IMR-90 (cell line): ENCODE results near the gene PHKA1. TPM values are rescaled to one million over a fixed set of nuclear protein-coding genes. Genes with fewer than 3 reads are reported as not detected.

Source experiments
- ATAC-seq: fragments of 200-7000 bp; cut with Tn5 transposase; 2 replicates; pipeline ENCODE4 v1.9.1; 2020; ENCODE audit warnings: low read depth, mild to moderate bottlenecking, moderate library complexity
- BruUV-seq: library from RNA; stranded (reverse); fragments of 400-500 nt; replicated peaks from 2 replicates; lab custom pipeline; 2021; lab: Mats Ljungman, UMichigan
- CTCF ChIA-PET: fragments of 300-600 bp; formaldehyde crosslinking; extraction: SDS; loops from one replicate; lab custom pipeline; 2021; ENCODE audit warnings: antibody characterized with exemption; lab: Yijun Ruan, JAX
- POLR2A ChIA-PET: fragments of 300-600 bp; sonication (Branson Sonifier 250); formaldehyde crosslinking; loops from one replicate; lab custom pipeline; 2022; ENCODE audit warnings: antibody characterized with exemption; ENCODE audit not compliant: unreplicated experiment; lab: Charles Lee
- DNase-seq: peaks from one replicate; pipeline ENCODE4 v3.0.0; 2013
- H2AFZ ChIP-seq: replicated peaks from 2 replicates; pipeline ENCODE3; 2013; ENCODE audit warnings: low read length, mild to moderate bottlenecking; ENCODE audit not compliant: poor library complexity
- H2AK5ac ChIP-seq: 2 replicates; pipeline ENCODE4 v1.6.1; 2013; ENCODE audit warnings: low read depth, low read length, inconsistent platforms
- H2AK9ac ChIP-seq: replicated peaks from 2 replicates; pipeline ENCODE3; 2013; ENCODE audit warnings: mild to moderate bottlenecking, low read depth, low read length, moderate library complexity; ENCODE audit not compliant: poor library complexity
- H2BK120ac ChIP-seq: 2 replicates; pipeline ENCODE4 v1.6.1; 2013; ENCODE audit warnings: low read depth, low read length, inconsistent platforms
- H2BK15ac ChIP-seq: 3 replicates; pipeline ENCODE4 v1.6.1; 2013; ENCODE audit warnings: low read depth, low read length, inconsistent platforms
- H2BK20ac ChIP-seq: 2 replicates; pipeline ENCODE4 v1.6.1; 2013; ENCODE audit warnings: low read depth, mild to moderate bottlenecking, inconsistent platforms, low read length, moderate library complexity
- H2BK5ac ChIP-seq: 2 replicates; pipeline ENCODE4 v1.6.1; 2013; ENCODE audit warnings: mild to moderate bottlenecking, low read depth, low read length, inconsistent platforms; ENCODE audit not compliant: poor library complexity, severe bottlenecking
- H3K14ac ChIP-seq: replicated peaks from 2 replicates; pipeline ENCODE4 v1.6.1; 2013; ENCODE audit warnings: low read depth, low read length, inconsistent platforms
- H3K18ac ChIP-seq: 2 replicates; pipeline ENCODE4 v1.6.1; 2013; ENCODE audit warnings: low read depth, low read length, control low read depth
- H3K23ac ChIP-seq: 2 replicates; pipeline ENCODE4 v1.6.1; 2013; ENCODE audit warnings: low read depth, low read length, inconsistent platforms
- H3K27ac ChIP-seq: 2 replicates; pipeline ENCODE4 v1.5.1; 2013; ENCODE audit warnings: mild to moderate bottlenecking, control low read depth, low read length; ENCODE audit not compliant: insufficient read depth
- H3K27me3 ChIP-seq: 2 replicates; pipeline ENCODE4 v1.6.1; 2013; ENCODE audit warnings: low read length; ENCODE audit not compliant: control insufficient read depth, insufficient read depth
- H3K36me3 ChIP-seq: 2 replicates; pipeline ENCODE4 v1.6.1; 2013; ENCODE audit warnings: low read length, mixed read lengths; ENCODE audit not compliant: control insufficient read depth, insufficient read depth
- H3K4ac ChIP-seq: 2 replicates; pipeline ENCODE4 v1.6.1; 2013; ENCODE audit warnings: low read depth, low read length, inconsistent platforms
- H3K4me1 ChIP-seq: 2 replicates; pipeline ENCODE4 v1.6.1; 2013; ENCODE audit warnings: low read length, mixed read lengths; ENCODE audit not compliant: control insufficient read depth, insufficient read depth
- H3K4me2 ChIP-seq: 2 replicates; pipeline ENCODE4 v1.6.1; 2013; ENCODE audit warnings: low read depth, mild to moderate bottlenecking, control low read depth, low read length, moderate library complexity
- H3K4me3 ChIP-seq: 2 replicates; pipeline ENCODE4 v1.5.1; 2013; ENCODE audit warnings: low read depth, mild to moderate bottlenecking, control low read depth, low read length, moderate library complexity; ENCODE audit not compliant: insufficient read depth
- H3K56ac ChIP-seq: 2 replicates; pipeline ENCODE4 v1.6.1; 2013; ENCODE audit warnings: low read length, inconsistent platforms; ENCODE audit not compliant: insufficient read depth; ENCODE audit errors: extremely low read depth
- H3K79me1 ChIP-seq, 2 experiments: 2 replicates each; pipeline ENCODE4 v1.6.1; 2013; ENCODE audit warnings: low read length in 2 of 2, inconsistent platforms in 1 of 2, low read depth in 1 of 2
- H3K9ac ChIP-seq: 2 replicates; pipeline ENCODE4 v1.6.1; 2013; ENCODE audit warnings: low read depth, low read length, control low read depth
- H3K9me1 ChIP-seq: 2 replicates; pipeline ENCODE4 v1.6.1; 2013; ENCODE audit warnings: low read length, inconsistent platforms; ENCODE audit not compliant: insufficient read depth
- H3K9me3 ChIP-seq: 2 replicates; pipeline ENCODE4 v1.6.1; 2013; ENCODE audit warnings: low read length; ENCODE audit not compliant: control insufficient read depth, insufficient read depth
- H4K20me1 ChIP-seq: 2 replicates; pipeline ENCODE4 v1.6.1; 2013; ENCODE audit warnings: low read length, inconsistent platforms; ENCODE audit not compliant: insufficient read depth
- H4K5ac ChIP-seq: 2 replicates; pipeline ENCODE4 v1.6.1; 2013; ENCODE audit warnings: mild to moderate bottlenecking, low read depth, low read length, control low read depth
- H4K8ac ChIP-seq, 2 experiments: 2 replicates each; pipeline ENCODE4 v1.6.1; 2013; ENCODE audit warnings: low read depth in 2 of 2, low read length in 2 of 2, control low read depth in 1 of 2, inconsistent platforms in 1 of 2
- H4K91ac ChIP-seq: 2 replicates; pipeline ENCODE4 v1.6.1; 2013; ENCODE audit warnings: low read depth, low read length, inconsistent platforms; ENCODE audit not compliant: insufficient read depth
- BHLHE40 ChIP-seq: fragments of 150-350 bp; IDR thresholded peaks from 2 replicates; pipeline ENCODE4 v1.6.1; 2016; ENCODE audit warnings: mild to moderate bottlenecking, low read depth, low read length
- CHD1 ChIP-seq: IDR thresholded peaks from 2 replicates; pipeline ENCODE4 v1.6.1; 2012; ENCODE audit warnings: low read depth, low read length, improper control_type of control experiment
- FOS ChIP-seq: fragments of 150-350 bp; IDR thresholded peaks from 2 replicates; pipeline ENCODE4 v1.6.1; 2016; ENCODE audit warnings: low read depth, low read length
- MAZ ChIP-seq: IDR thresholded peaks from 2 replicates; pipeline ENCODE4 v1.6.1; 2012; ENCODE audit warnings: low read depth, mild to moderate bottlenecking, low read length, improper control_type of control experiment, moderate library complexity, borderline replicate concordance
- NFE2L2 ChIP-seq: fragments of 150-350 bp; IDR thresholded peaks from 2 replicates; pipeline ENCODE4 v1.6.1; 2016; ENCODE audit warnings: low read depth, mild to moderate bottlenecking, low read length
- POLR2A ChIP-seq: IDR thresholded peaks from 2 replicates; pipeline ENCODE4 v1.6.1; 2012; ENCODE audit warnings: mild to moderate bottlenecking, low read depth, low read length
- RAD21 ChIP-seq: IDR thresholded peaks from 2 replicates; pipeline ENCODE4 v1.6.1; 2012; ENCODE audit warnings: low read length, improper control_type of control experiment
- RFX5 ChIP-seq: IDR thresholded peaks from 2 replicates; pipeline ENCODE4 v1.8.0; 2012; ENCODE audit warnings: low read depth, mild to moderate bottlenecking, low read length, moderate library complexity
- WGBS, 2 experiments: methylation state at CpG; one replicate each; pipeline versions ENCODE4 v1.1.5 to v1.1.7; 2013; ENCODE audit warnings: missing lambda C conversion rate in 2 of 2; ENCODE audit not compliant: insufficient read length in 1 of 2; ENCODE audit errors: extremely low coverage in 2 of 2; 5-methylcytosine and 5-hydroxymethylcytosine counted together
- dilution Hi-C: fragments of 300-500 bp; cut with HindIII; formaldehyde crosslinking; loops from one replicate; pipeline ENCODE4 v1.14.3; 2018; ENCODE audit warnings: low sequenced_read_pairs; ENCODE audit not compliant: unreplicated experiment
- in situ Hi-C: fragments of 300-500 bp; cut with MboI; formaldehyde crosslinking; loops from 3 replicates; pipeline ENCODE4 v1.14.3; 2019; ENCODE audit warnings: low sequenced_read_pairs, inconsistent platforms, mixed read lengths
- intact Hi-C: fragments of 100-400 bp; cut with micrococcal nuclease; formaldehyde crosslinking; loops from 2 replicates; pipeline ENCODE4 v1.10.0; 2022
- polyA plus RNA-seq, 3 experiments: library from polyadenylated mRNA; depleted of rRNA; stranded (reverse); fragments of >200 nt; gene quantifications; 2 replicates each; pipeline ENCODE4 v1.2.3, GENCODE V29; 2012; ENCODE audit warnings: low replicate concordance in 1 of 3
- total RNA-seq: library from RNA; depleted of rRNA; stranded (reverse); fragments of >200 nt; gene quantifications from 2 replicates; pipeline ENCODE4 v1.2.3, GENCODE V29; 2012
- TF ChIP-seq, protein P1 (sequence below): conservative IDR thresholded peaks from 2 replicates; pipeline ENCODE4 v1.5.1; 2012; ENCODE audit warnings: mild to moderate bottlenecking, low read depth, low read length, improper control_type of control experiment
- TF ChIP-seq, protein P2 (sequence below): fragments of 150-350 bp; IDR thresholded peaks from 2 replicates; pipeline ENCODE4 v1.6.1; 2016; ENCODE audit warnings: low read depth, mild to moderate bottlenecking, low read length, moderate library complexity, borderline replicate concordance

PHKA1 gene
- total and polyA plus RNA-seq, 2 of the 4 experiments (the other 2 are of a cell fraction): 2.7 to 4.5 TPM

DNA sequence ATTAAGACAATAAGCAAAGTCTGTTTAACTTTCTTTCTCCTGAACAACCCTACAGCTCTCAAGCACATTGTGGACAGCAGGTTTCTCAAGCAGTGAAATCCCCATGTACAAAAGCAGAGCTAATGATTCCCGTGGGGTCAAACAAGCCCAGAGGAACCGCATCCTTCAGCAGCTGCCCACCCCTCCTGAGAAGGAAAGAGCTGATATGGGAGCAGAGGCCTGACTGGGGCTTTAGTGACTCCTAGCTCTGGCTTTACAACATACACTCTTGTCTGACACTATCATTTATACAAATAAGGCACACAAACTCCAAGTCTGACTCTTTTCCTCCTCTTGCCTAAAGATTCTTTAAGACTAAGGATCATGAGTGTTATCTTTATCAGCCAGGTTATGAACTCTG is 174.3 kb downstream of the PHKA1 start:
- Histone ChIP-seq H3K36me3 (peaks cover 2% of the 10 kb centered on the region; the same call in 1 of the 2 replicates), H3K27ac (no peak overlapping the region), H2BK15ac (no peak overlapping the region), H3K4me2 (no peak overlapping the region), H3K4ac (no peak overlapping the region), H3K18ac (no peak overlapping the region), H2BK5ac (no peak overlapping the region), H3K9ac (no peak overlapping the region), H3K23ac (no peak overlapping the region), H2AK5ac (no peak overlapping the region), H2AFZ (no peak overlapping the region), H3K4me1 (no peaks in the 10 kb centered on the region), H4K91ac (no peak overlapping the region), H2AK9ac (no peak overlapping the region), H4K8ac (no peak overlapping the region), H2BK20ac (no peak overlapping the region), H3K56ac (no peak overlapping the region), H4K5ac (no peak overlapping the region), H3K9me3 (no peaks in the 10 kb centered on the region), H3K9me1 (no peaks in the 10 kb centered on the region; the same call in 1 of the 2 replicates), H2BK120ac (no peak overlapping the region), H4K20me1 (no peaks in the 10 kb centered on the region), H3K27me3 (peaks cover 7% of the 10 kb centered on the region; the same call in 1 of the 2 replicates), H3K79me1 (no peaks in the 10 kb centered on the region), H3K4me3 (no peak overlapping the region), H3K14ac (no peak overlapping the region)
- in situ Hi-C loops (loop anchor here (5.0 to 25.0 kb wide), 2 partner anchors 293 to 528 kb away; no protein-coding TSS in a partner anchor), intact Hi-C loops (loop anchor here (1.0 to 10.0 kb wide), 3 partner anchors 233 to 525 kb away; partner anchors contain the start of gene CITED1), dilution Hi-C loops (no loop called here)
- ATAC-seq (peak; percentile 35; the same call in 1 of the 2 replicates), DNase-seq (no peak)
- CTCF ChIA-PET: no interaction called here
- WGBS, 2 experiments: no CpG with 5 or more reads among the region's 2 CpGs
- BruUV-seq: no TSS peak
- POLR2A ChIA-PET: no interaction called here
- TF ChIP-seq CHD1 (no peak), RFX5 (no peak), POLR2A (no peak), NFE2L2 (no peak), BHLHE40 (no peak), RAD21 (no peak), FOS (no peak), MAZ (no peak)
- TF ChIP-seq, protein P1, sequence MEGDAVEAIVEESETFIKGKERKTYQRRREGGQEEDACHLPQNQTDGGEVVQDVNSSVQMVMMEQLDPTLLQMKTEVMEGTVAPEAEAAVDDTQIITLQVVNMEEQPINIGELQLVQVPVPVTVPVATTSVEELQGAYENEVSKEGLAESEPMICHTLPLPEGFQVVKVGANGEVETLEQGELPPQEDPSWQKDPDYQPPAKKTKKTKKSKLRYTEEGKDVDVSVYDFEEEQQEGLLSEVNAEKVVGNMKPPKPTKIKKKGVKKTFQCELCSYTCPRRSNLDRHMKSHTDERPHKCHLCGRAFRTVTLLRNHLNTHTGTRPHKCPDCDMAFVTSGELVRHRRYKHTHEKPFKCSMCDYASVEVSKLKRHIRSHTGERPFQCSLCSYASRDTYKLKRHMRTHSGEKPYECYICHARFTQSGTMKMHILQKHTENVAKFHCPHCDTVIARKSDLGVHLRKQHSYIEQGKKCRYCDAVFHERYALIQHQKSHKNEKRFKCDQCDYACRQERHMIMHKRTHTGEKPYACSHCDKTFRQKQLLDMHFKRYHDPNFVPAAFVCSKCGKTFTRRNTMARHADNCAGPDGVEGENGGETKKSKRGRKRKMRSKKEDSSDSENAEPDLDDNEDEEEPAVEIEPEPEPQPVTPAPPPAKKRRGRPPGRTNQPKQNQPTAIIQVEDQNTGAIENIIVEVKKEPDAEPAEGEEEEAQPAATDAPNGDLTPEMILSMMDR: no peak
- TF ChIP-seq, protein P2, sequence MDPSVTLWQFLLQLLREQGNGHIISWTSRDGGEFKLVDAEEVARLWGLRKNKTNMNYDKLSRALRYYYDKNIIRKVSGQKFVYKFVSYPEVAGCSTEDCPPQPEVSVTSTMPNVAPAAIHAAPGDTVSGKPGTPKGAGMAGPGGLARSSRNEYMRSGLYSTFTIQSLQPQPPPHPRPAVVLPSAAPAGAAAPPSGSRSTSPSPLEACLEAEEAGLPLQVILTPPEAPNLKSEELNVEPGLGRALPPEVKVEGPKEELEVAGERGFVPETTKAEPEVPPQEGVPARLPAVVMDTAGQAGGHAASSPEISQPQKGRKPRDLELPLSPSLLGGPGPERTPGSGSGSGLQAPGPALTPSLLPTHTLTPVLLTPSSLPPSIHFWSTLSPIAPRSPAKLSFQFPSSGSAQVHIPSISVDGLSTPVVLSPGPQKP: no peak
